ENCODE data around the gene MCEE. TPM values are rescaled to one million over a fixed set of nuclear protein-coding genes. Genes with fewer than 3 reads are reported as not detected.
A peak's percentile ranks its signal among the peaks of the same experiment; 100 is the strongest.
"Not testable (repeated sequence)": the region's sequence is repeated elsewhere in the genome, so short reads cannot be mapped to it uniquely, and the experiment has no call there.

MCEE gene
- total and polyA plus RNA-seq, 4 donors, result 16.4 to 32.3 (median 21.6) TPM

DNA sequence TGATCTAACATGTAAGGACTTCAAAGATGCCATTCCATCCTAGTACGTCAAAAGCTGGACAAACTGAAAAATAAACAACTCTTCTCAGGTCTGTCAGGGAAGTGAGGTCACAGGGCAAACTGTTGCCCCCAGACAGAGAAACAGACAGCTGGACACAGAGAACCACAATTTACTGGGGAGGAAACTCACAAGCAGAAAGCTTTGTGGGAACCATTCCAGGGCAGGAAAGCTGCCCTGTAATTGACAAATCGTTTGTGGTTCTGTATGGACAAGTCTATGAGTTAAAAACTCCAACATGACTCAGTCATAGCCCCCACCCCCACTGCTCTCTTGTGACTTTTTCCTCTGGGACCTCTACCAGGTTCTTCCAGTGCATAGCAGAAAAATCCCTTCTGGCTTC lies 28.4 kb downstream of the MCEE start:
- Histone ChIP-seq H3K9ac (ENCODE audit: insufficient read depth in 1 of 2, low read length in 2 of 2) (no peak overlapping the region), H3K27me3 (ENCODE audit: control insufficient read depth in 3 of 3, insufficient read depth in 3 of 3, low read length in 2 of 3) (no peaks in the 10 kb centered on the region), H3K4me3 (no peak overlapping the region), H3K36me3 (ENCODE audit: control insufficient read depth in 4 of 4, insufficient read depth in 4 of 4, low read length in 4 of 4) (no peaks in the 10 kb centered on the region), H3K4me1 (ENCODE audit: control insufficient read depth in 5 of 5, insufficient read depth in 5 of 5, low read length in 5 of 5) (no peaks in the 10 kb centered on the region), H3K27ac (ENCODE audit: low read depth in 1 of 2, low read length in 1 of 2) (no peak overlapping the region), H3K9me3 (ENCODE audit: control insufficient read depth in 4 of 4, insufficient read depth in 3 of 4, low read length in 3 of 4) (no peaks in the 10 kb centered on the region)
- peak in 1 of 3 donors; percentile 8 for DNase-seq
- ATAC-seq (ENCODE audit: insufficient read depth, low FRiP score), result no peak
- TF ChIP-seq, protein P1, sequence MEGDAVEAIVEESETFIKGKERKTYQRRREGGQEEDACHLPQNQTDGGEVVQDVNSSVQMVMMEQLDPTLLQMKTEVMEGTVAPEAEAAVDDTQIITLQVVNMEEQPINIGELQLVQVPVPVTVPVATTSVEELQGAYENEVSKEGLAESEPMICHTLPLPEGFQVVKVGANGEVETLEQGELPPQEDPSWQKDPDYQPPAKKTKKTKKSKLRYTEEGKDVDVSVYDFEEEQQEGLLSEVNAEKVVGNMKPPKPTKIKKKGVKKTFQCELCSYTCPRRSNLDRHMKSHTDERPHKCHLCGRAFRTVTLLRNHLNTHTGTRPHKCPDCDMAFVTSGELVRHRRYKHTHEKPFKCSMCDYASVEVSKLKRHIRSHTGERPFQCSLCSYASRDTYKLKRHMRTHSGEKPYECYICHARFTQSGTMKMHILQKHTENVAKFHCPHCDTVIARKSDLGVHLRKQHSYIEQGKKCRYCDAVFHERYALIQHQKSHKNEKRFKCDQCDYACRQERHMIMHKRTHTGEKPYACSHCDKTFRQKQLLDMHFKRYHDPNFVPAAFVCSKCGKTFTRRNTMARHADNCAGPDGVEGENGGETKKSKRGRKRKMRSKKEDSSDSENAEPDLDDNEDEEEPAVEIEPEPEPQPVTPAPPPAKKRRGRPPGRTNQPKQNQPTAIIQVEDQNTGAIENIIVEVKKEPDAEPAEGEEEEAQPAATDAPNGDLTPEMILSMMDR (IDR thresholded peaks at IDR 0.05; ENCODE audit: control extremely low read depth, extremely low read depth), result no peak
- 19 to 35% methylated on average over 2 of the region's 2 CpGs for WGBS, 2 donors

DNA sequence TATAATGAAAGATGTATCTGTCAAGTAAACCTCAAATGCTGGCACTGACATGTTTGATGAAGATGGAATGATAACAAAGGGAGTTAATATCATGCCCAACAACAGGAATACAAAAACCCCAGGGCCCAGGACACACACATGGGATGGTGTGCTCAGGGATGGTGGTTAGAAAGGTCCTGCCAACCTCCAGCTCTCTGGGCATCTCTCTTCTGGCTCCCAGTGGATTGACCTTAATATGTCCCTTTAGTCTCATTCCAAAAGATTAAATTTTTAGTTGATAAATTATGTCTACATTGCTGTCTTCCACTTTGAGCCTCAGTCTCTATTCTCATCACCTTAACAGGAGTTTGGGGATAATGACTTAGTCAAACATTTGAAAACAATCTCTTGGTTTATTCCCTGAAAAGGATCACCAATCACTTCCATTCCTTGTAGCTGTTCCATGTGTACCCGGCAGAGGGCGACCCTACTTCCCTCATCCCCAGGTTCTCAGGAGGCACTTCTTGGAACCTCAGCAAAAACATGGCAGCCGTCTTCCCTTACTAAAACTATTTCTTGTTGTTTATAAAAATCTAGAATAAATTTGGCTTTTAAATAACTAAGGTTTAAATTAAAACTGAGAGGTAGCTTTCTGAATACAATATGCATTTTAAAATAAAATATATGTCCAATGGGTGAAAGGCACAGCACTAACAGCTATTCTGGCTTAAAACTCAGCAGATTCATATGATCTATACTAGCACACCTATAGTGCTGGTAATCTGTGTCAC lies 29.6 kb downstream of the MCEE start:
- no peaks in the 10 kb centered on the region for H3K4me1 ChIP-seq (ENCODE audit: control insufficient read depth in 5 of 5, insufficient read depth in 5 of 5, low read length in 5 of 5)
- no peaks in the 10 kb centered on the region for H3K27me3 ChIP-seq (ENCODE audit: control insufficient read depth in 3 of 3, insufficient read depth in 3 of 3, low read length in 2 of 3)
- H3K4me3 ChIP-seq, result no peak overlapping the region
- no peak overlapping the region for H3K27ac ChIP-seq (ENCODE audit: low read depth in 1 of 2, low read length in 1 of 2)
- ATAC-seq (ENCODE audit: insufficient read depth, low FRiP score), result no peak
- WGBS, 2 donors, result 5 to 7% methylated on average over 3 of the region's 3 CpGs
- TF ChIP-seq, protein P1 (IDR thresholded peaks at IDR 0.05; ENCODE audit: control extremely low read depth, extremely low read depth), result peak; percentile 48
- H3K9me3 ChIP-seq (ENCODE audit: control insufficient read depth in 4 of 4, insufficient read depth in 3 of 4, low read length in 3 of 4), result no peaks in the 10 kb centered on the region
- DNase-seq, result peak; percentile 45 to 50 (median 47)
- no peak overlapping the region for H3K9ac ChIP-seq (ENCODE audit: insufficient read depth in 1 of 2, low read length in 2 of 2)
- H3K36me3 ChIP-seq (ENCODE audit: control insufficient read depth in 4 of 4, insufficient read depth in 4 of 4, low read length in 4 of 4), result no peaks in the 10 kb centered on the region

DNA sequence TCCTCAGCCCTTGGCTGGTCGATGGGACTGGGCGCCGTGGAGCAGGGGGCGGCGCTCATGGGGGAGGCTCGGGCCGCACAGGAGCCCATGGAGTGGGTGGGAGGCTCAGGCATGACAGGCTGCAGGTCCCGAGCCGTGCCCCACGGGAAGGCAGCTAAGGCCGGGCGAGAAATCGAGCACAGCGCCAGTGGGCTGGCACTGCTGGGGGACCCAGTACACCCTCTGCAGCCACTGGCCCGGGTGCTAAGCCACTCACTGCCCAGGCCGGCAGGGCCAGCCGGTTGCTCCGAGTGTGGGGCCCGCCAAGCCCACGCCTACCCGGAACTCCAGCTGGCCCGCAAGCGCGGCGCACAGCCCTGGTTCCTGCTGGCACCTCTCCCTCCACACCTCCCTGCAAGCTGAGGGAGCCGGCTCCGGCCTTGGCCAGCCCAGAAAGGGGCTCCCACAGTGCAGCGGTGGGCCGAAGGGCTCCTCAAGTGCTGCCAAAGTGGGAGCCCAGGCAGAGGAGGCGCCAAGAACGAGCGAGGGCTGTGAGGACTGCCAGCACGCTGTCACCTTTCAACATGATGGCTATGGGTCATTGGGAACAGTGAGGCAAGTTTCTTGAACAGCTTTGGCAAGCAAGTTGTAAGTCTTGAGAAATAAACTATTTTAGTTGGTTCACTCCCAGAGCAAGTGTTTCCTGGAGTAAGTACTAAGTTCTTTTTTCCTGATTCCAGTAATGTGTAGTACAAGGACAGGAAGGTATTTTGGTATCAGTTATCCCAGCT lies 37.4 kb downstream of the MCEE start:
- 93 to 96% methylated on average over 33 of the region's 33 CpGs for WGBS, 2 donors
- H3K9ac ChIP-seq (ENCODE audit: insufficient read depth in 1 of 2, low read length in 2 of 2); H3K4me3 ChIP-seq; DNase-seq; H3K27me3 ChIP-seq (ENCODE audit: control insufficient read depth in 3 of 3, insufficient read depth in 3 of 3, low read length in 2 of 3); H3K9me3 ChIP-seq (ENCODE audit: control insufficient read depth in 4 of 4, insufficient read depth in 3 of 4, low read length in 3 of 4); H3K36me3 ChIP-seq (ENCODE audit: control insufficient read depth in 4 of 4, insufficient read depth in 4 of 4, low read length in 4 of 4); H3K27ac ChIP-seq (ENCODE audit: low read depth in 1 of 2, low read length in 1 of 2); ATAC-seq (ENCODE audit: insufficient read depth, low FRiP score); H3K4me1 ChIP-seq (ENCODE audit: control insufficient read depth in 5 of 5, insufficient read depth in 5 of 5, low read length in 5 of 5): not testable (repeated sequence)

DNA sequence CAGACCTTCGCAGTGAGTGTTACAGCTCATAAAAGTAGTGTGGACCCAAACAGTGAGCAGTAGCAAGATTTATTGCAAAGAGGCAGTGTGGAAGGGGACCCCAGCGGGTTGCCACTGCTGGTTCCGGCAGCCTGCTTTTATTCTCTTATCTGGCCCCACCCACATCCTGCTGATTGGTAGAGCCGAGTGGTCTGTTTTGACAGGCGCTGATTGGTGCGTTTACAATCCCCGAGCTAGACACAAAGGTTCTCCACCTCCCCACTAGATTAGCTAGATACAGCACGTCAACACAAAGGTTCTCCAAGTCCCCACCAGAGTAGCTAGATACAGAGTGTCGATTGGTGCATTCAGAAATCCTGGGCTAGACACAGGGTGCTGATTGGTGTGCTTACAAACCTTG lies 38.2 kb downstream of the MCEE start:
- not testable (repeated sequence) for DNase-seq; H3K27ac ChIP-seq (ENCODE audit: low read depth in 1 of 2, low read length in 1 of 2); ATAC-seq (ENCODE audit: insufficient read depth, low FRiP score); H3K4me1 ChIP-seq (ENCODE audit: control insufficient read depth in 5 of 5, insufficient read depth in 5 of 5, low read length in 5 of 5); H3K9ac ChIP-seq (ENCODE audit: insufficient read depth in 1 of 2, low read length in 2 of 2); H3K27me3 ChIP-seq (ENCODE audit: control insufficient read depth in 3 of 3, insufficient read depth in 3 of 3, low read length in 2 of 3); H3K4me3 ChIP-seq; H3K9me3 ChIP-seq (ENCODE audit: control insufficient read depth in 4 of 4, insufficient read depth in 3 of 4, low read length in 3 of 4); H3K36me3 ChIP-seq (ENCODE audit: control insufficient read depth in 4 of 4, insufficient read depth in 4 of 4, low read length in 4 of 4)
- WGBS, 2 donors, result 87 to 90% methylated on average over 9 of the region's 9 CpGs

DNA sequence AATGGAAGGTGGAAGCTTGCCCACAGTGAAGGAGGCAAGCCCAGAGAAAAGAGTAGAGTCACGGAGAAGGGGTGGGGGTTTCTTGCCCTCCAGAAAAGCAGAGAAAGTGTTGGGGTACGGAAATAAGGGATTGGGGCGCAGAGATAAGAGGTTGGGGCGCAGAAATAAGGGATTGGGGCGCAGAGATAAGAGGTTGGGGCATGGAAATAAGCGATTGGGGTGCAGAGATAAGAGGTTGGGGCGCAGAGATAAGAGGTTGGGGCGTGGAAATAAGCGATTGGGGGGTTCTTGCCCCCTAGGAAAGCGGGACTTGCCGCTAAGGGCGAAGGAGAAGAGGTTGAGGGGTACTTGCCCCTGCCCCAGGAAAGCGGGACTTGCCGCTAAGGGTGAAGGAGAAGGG lies 40.6 kb downstream of the MCEE start:
- not testable (repeated sequence) for H3K27me3 ChIP-seq (ENCODE audit: control insufficient read depth in 3 of 3, insufficient read depth in 3 of 3, low read length in 2 of 3); H3K4me3 ChIP-seq; ATAC-seq (ENCODE audit: insufficient read depth, low FRiP score); H3K9ac ChIP-seq (ENCODE audit: insufficient read depth in 1 of 2, low read length in 2 of 2); H3K4me1 ChIP-seq (ENCODE audit: control insufficient read depth in 5 of 5, insufficient read depth in 5 of 5, low read length in 5 of 5); H3K9me3 ChIP-seq (ENCODE audit: control insufficient read depth in 4 of 4, insufficient read depth in 3 of 4, low read length in 3 of 4); H3K36me3 ChIP-seq (ENCODE audit: control insufficient read depth in 4 of 4, insufficient read depth in 4 of 4, low read length in 4 of 4); H3K27ac ChIP-seq (ENCODE audit: low read depth in 1 of 2, low read length in 1 of 2); DNase-seq
- 87 to 88% methylated on average over 14 of the region's 14 CpGs for WGBS, 2 donors

DNA sequence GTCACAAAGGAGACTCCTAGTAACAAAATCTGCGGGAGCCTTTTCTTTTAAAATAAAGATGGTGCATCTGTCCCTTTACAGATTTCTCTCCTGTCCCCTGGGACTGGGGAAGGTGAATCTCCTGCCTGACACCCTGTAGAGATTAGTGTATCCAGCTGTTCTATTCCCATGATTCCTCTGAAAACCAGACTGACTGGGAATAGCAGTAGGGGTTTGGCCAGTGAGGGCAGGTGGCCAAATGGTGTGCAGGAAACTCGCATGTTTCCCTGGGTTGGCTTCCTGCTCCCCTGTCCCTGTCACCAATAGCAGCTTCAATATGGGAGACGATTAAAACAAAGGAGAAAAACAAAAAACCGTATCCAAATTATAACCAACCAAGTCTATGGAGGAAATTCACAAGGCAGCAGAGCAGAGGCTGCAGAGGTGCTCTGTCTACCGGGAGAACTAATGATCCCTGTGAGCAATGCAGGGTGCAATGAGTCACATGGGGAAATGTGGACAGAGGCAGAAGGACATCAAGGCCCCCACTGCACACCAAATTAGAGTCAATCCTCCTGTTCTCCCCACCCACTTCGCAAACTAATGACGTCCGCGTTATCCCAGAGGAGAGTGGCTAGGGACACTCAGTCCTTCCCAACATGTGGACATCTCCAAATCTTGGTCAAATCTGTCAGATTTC lies 44.6 kb downstream of the MCEE start:
- H3K36me3 ChIP-seq (ENCODE audit: control insufficient read depth in 4 of 4, insufficient read depth in 4 of 4, low read length in 4 of 4); H3K27ac ChIP-seq (ENCODE audit: low read depth in 1 of 2, low read length in 1 of 2); H3K27me3 ChIP-seq (ENCODE audit: control insufficient read depth in 3 of 3, insufficient read depth in 3 of 3, low read length in 2 of 3); DNase-seq; H3K4me1 ChIP-seq (ENCODE audit: control insufficient read depth in 5 of 5, insufficient read depth in 5 of 5, low read length in 5 of 5); H3K4me3 ChIP-seq; H3K9ac ChIP-seq (ENCODE audit: insufficient read depth in 1 of 2, low read length in 2 of 2); H3K9me3 ChIP-seq (ENCODE audit: control insufficient read depth in 4 of 4, insufficient read depth in 3 of 4, low read length in 3 of 4); ATAC-seq (ENCODE audit: insufficient read depth, low FRiP score): not testable (repeated sequence)
- 76% methylated on average over 9 of the region's 9 CpGs for WGBS, 2 donors
